H54 (cell line): ENCODE data around the gene SRP54.
"Not testable (repeated sequence)": the region's sequence is repeated elsewhere in the genome, so short reads cannot be mapped to it uniquely, and the experiment has no call there.

ENCODE experiments used
- DNase-seq: peaks from one replicate; pipeline ENCODE4 v3.0.0; 2011; ENCODE audit warnings: low spot score, mixed read lengths; ENCODE audit not compliant: insufficient read length
- FAIRE-seq: peaks from 3 replicates; lab custom pipeline; 2011; peaks lifted over from hg19 to GRCh38; lab: Jason Lieb, UNC
- POLR2A ChIP-seq: IDR thresholded peaks from 2 replicates; pipeline ENCODE4 v1.6.1; 2011; ENCODE audit warnings: low read depth, mild to moderate bottlenecking, low read length

Gene SRP54

GRCh38 chr14:35046048-35046750 is 63.4 kb downstream of the SRP54 start, which contains the start of gene FAM177A1:
TSS of gene FAM177A1 (plus strand) at chr14:35046272. CDS start at chr14:35046464, 192 bp downstream.
- TF ChIP-seq POLR2A: peak; percentile 89
- FAIRE-seq: peak; percentile 84
- peak; percentile 97 for DNase-seq

DNA sequence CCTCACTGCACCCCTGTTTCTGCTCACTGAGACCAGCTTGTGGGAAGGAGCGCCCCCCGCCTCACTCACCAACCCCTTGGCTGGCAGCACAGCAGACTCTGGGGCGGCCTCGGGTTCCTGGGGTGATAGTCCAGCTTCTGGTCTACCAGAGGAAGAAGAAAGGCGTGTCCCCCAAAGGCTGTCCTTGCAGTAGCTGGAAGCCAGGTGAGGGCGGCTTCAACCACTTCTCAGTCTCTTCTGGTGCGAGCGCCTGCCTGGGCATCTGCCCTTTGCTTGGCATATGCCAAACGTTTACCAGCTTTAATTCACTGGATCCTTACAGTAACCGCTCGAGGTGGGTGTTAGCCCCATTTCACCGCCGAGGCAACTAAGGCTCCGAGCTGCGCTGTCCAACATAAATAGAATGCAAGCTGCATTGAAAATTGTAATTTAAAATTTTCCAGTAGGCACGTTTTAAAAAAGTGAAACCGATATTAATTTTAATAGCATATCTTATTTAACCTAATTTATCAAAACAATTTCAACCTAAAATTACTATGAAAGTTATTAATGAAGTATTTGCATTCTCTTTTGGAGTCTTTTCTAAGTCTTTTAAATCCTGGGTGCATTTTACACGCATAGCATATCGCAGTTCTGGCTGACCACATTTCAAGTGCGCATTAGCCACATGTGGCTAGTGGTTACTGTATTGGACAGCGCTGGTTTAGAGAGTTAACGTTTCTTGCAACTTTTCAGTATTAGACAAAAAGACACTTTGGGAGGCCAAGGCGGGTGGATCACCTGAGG is 64.2 kb downstream of the SRP54 start:
- peak; percentile 45 for DNase-seq
- no peak for FAIRE-seq
- TF ChIP-seq POLR2A: no peak

- no peak for DNase-seq
- TF ChIP-seq POLR2A: no peak
- peak; percentile 15 for FAIRE-seq
Measured at GRCh38 chr14:35047976-35048513, 65.3 kb downstream of the SRP54 start.

- DNase-seq: no peak
- no peak for TF ChIP-seq POLR2A
- peak; percentile 87 for FAIRE-seq
Measured at GRCh38 chr14:35050652-35051051, 67.9 kb downstream of the SRP54 start.

GRCh38 chr14:35051796-35052195 is 69.0 kb downstream of the SRP54 start:
- DNase-seq: no peak
- FAIRE-seq: no peak
- no peak for TF ChIP-seq POLR2A

DNA sequence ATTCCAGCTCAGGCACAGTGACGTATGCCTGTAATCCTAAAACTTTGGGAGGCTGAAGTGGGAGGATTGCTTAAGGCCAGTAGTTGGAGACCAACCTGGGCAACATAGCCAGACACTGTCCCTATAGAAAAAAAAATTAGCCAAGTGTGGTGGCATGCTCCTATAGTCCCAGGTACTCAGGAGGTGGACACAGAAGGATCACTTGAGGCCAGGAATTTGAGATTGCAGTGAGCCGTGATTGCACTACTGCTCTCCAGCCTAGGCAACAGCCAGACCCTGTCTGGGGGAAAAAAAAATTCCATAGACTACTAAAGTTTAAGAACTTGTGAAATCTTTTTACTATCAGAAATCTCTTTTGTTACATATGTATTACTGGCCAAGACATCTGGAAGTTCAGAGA is 69.8 kb downstream of the SRP54 start:
- DNase-seq (no peak), FAIRE-seq (no peak)
- TF ChIP-seq POLR2A: no peak

DNA sequence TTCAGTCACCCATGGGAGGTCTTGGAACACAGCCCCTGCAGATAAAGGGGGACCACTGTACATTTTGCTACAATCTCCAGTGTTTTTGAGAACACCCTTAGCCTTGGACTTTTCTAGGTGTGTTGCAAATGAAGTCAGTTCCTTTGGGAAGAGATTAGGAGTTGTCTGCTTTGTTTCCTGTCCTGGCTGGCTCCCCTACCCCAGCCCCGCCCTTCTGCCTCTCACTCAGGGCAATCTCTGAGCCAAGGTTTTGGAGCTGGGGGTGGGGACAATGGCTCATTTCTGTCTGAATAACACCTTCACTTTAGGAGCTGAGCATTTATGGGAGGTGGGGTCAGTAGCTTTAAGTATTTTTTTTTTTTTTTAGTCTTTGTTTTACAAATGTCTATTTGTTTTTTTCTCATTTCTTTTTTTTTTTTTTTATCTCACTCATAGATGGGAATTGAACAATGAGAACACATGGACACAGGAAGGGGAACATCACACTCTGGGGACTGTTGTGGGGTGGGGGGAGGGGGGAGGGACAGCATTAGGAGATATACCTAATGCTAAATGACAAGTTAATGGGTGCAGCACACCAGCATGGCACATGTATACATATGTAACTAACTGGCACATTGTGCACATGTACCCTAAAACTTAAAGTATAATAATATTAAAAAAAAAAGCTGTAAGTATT is 78.5 kb downstream of the SRP54 start:
- DNase-seq: not testable (repeated sequence)
- FAIRE-seq: peak; percentile 87

- not testable (repeated sequence) for FAIRE-seq, DNase-seq
Measured at GRCh38 chr14:35065731-35066130, 82.9 kb downstream of the SRP54 start.

DNA sequence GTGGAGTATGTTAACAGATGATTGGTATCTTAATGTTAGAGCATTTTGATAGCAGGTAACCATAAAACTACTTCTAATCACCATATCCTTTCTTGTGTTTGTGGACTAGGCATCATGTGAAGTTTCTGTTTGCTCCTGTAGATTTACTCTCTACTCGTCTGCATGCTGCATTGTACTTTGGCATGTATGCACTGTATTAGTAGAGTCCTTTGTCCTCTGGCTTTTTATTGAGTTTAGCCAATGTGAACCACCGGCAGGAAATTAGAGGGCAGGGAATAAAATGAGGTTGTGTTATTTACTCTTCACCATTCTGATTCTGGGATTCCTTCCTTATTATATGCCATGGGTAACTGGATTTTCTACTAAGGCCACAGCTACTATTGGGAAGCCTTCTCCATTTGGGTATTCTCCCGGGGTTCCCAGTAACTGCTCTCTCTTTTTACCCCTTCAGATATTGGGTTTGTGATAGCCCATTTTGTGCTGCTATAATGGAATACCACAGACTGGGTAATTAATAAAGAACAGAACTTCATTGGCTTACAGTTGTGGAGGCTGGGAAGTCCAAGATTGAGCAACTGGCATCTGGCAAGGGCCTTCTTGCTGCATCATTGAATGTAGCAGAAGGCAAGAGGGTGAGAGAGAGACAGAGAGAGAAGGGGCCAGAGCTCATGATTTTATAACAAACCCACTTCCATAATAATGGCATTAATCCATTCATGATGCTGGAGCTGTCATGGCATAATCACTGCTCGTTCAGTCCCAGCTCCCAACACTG is 85.6 kb downstream of the SRP54 start:
- FAIRE-seq (no peak), DNase-seq (no peak)
- TF ChIP-seq POLR2A: no peak

DNA sequence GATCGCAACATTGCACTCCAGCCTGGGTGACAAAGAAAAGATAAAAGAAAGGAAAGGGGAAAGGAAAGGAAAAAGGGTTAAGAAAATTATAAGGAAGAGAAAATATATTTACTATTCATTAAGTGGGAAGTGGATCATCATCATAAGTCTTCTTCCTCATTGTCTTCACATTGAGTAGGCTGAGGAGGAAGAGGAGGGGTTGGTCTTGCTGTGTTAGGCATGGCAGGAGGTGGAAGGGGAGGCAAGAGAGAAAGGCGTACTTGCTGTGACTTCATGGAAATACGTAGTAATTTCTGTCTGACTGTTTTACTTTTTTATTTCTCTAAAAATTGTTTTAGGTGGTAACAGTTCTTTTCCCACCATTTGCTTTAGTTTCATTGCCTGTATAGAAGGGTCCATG is 89.4 kb downstream of the SRP54 start:
- no peak for TF ChIP-seq POLR2A
- DNase-seq: no peak
- FAIRE-seq: no peak

DNA sequence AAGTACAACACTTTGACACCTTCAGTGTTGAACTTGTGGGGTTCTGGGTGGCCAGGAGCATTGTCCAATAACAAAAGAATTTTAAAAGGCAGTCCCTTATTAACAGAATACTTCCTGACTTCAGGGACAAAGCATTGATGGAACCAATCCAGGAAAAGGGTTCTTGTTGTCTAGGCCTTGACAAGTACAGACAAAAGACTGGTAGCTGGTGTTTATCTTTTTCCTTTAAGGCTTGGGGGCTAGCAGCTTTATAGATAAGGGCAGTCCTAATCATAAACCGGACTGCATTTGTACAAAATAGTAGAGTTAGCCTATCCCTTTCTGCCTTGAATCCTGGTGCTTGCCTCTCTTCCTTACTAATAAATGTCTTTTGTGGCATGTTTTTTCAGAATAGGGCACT is 90.7 kb downstream of the SRP54 start:
- TF ChIP-seq POLR2A: no peak
- FAIRE-seq (no peak), DNase-seq (no peak)

DNA sequence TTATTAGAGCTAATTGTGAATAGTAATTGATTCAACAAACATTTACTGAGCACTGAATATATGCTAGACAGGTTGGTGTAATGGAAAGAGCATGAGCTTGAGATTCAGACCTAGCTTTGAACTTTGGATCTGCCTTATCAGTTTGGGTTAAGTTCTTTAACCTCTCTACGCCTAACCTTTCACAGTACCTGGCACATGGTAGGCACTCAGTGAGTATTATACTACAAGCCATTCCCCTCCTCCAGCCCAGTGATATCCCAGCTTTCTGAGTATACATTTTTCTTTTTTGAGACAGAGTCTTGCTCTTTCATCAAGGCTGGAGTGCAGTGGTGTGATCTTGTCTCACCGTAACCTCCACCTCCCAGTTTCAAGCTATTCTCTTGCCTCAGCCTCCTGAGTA is 95.3 kb downstream of the SRP54 start:
- DNase-seq (no peak), FAIRE-seq (no peak)
- no peak for TF ChIP-seq POLR2A
